Stomach smooth muscle (tissue), 2 donors: ENCODE measurements around the gene MAN1B1.

ENCODE experiments used
- H3K27ac ChIP-seq: one replicate; pipeline ENCODE4 v1.7.0; 2013; ENCODE audit warnings: mild to moderate bottlenecking, low read length, inconsistent platforms
- H3K27me3 ChIP-seq, 2 donors: one replicate each; pipeline ENCODE4 v1.7.0; 2013; ENCODE audit warnings: low read length in 2 of 2; ENCODE audit not compliant: insufficient read depth in 2 of 2, control insufficient read depth in 1 of 2
- H3K36me3 ChIP-seq, 2 donors: one replicate each; pipeline ENCODE4 v1.7.0; 2013; ENCODE audit warnings: low read length in 2 of 2; ENCODE audit not compliant: control insufficient read depth in 2 of 2, insufficient read depth in 2 of 2
- H3K4me1 ChIP-seq: one replicate; pipeline ENCODE4 v1.7.0; 2013; ENCODE audit warnings: low read length; ENCODE audit not compliant: control insufficient read depth, insufficient read depth
- H3K4me3 ChIP-seq, 2 donors: one replicate each; pipeline ENCODE4 v1.7.0; 2013; ENCODE audit warnings: low read length in 2 of 2
- H3K9ac ChIP-seq, 2 donors: one replicate each; pipeline ENCODE4 v1.7.0; 2013; ENCODE audit warnings: low read length in 2 of 2, mild to moderate bottlenecking in 1 of 2
- H3K9me3 ChIP-seq, 2 donors: one replicate each; pipeline ENCODE4 v1.7.0; 2013; ENCODE audit warnings: low read length in 2 of 2; ENCODE audit not compliant: control insufficient read depth in 2 of 2
- donor health status: healthy.
- donor health status: Pancreatic carcinoma.

Gene MAN1B1

GRCh38 chr9:137086531-137087408, at the start of gene MAN1B1:
Gene MAN1B1 (plus strand): TSS chr9:137086985. CDS start chr9:137087000, 15 bp downstream.
- H3K36me3 ChIP-seq = peaks cover 4 to 10% of the 10 kb centered on the region in 2 donors
- H3K9me3 ChIP-seq = no peaks in the 10 kb centered on the region
- peak within 1 kb of the TSS; percentile 69 to 75 for H3K9ac ChIP-seq
- peak within 1 kb of the TSS; percentile 82 for H3K4me3 ChIP-seq
- peaks cover 19% of the 10 kb centered on the region for H3K4me1 ChIP-seq
- H3K27ac ChIP-seq = peak within 1 kb of the TSS; percentile 82
- H3K27me3 ChIP-seq = peaks cover 0 to 4% of the 10 kb centered on the region in 2 donors

DNA sequence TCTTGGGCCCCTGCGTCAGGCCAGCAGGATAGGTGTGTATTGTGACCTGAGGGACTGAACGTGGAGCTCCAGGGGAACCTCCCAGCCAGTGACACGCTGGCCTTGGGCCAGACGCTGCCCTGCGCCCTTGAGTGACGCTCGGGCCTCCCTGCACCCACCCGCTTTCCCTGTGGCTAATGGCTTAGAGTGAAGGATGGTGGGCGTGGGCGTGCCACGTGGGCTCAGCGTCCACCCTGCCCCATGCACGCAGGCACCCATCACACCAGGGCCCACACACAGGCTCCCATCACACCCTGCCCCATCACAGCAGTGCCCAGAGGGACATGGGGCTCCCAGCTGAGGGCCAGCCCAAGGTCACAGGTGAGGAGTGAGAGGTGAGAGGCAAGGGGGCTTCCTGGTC, 49.8 kb upstream of the MAN1B1 start:
- no peaks in the 10 kb centered on the region for H3K9me3 ChIP-seq
- H3K27me3 ChIP-seq = peaks cover 0 to 7% of the 10 kb centered on the region in 2 donors
- no peak overlapping the region for H3K4me3 ChIP-seq
- H3K9ac ChIP-seq = no peak overlapping the region
- peaks cover 8 to 9% of the 10 kb centered on the region in 2 donors for H3K36me3 ChIP-seq
- peaks cover 8% of the 10 kb centered on the region for H3K4me1 ChIP-seq
- no peak overlapping the region for H3K27ac ChIP-seq

GRCh38 chr9:137037483-137037882, 49.3 kb upstream of the MAN1B1 start:
- H3K27me3 ChIP-seq = peaks cover 0 to 7% of the 10 kb centered on the region in 2 donors
- H3K36me3 ChIP-seq = peaks cover 8 to 9% of the 10 kb centered on the region in 2 donors
- H3K4me3 ChIP-seq = no peak overlapping the region
- H3K4me1 ChIP-seq = peaks cover 8% of the 10 kb centered on the region
- H3K27ac ChIP-seq = no peak overlapping the region
- H3K9ac ChIP-seq = no peak overlapping the region
- no peaks in the 10 kb centered on the region for H3K9me3 ChIP-seq

DNA sequence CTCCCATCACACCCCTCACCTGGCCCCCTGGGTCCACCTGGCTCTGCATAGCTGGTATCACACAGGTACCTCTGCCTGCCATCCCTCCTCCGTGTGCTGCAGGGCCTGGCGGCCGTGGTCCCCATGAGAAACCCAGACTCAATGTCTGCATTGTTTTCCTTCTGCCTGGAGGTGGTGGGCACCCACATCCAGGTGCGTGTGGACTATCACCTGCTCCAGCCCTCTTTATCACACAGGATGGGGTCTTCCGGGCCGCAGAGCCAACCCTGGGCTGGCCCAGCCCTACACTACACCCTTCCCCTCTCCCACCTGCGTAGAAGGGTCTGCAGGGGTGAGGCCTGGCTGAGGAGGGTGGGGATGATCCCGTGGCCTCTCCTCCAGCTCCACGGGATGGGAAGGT, 47.9 kb upstream of the MAN1B1 start:
- H3K4me3 ChIP-seq = no peak overlapping the region
- H3K4me1 ChIP-seq = peaks cover 8% of the 10 kb centered on the region
- H3K9ac ChIP-seq = no peak overlapping the region
- no peaks in the 10 kb centered on the region for H3K9me3 ChIP-seq
- H3K27ac ChIP-seq = no peak overlapping the region
- peaks cover 0 to 7% of the 10 kb centered on the region in 2 donors for H3K27me3 ChIP-seq
- peaks cover 8 to 9% of the 10 kb centered on the region in 2 donors for H3K36me3 ChIP-seq

- Histone ChIP-seq H3K4me3 (no peak overlapping the region), H3K27me3 (peaks cover 0 to 7% of the 10 kb centered on the region in 2 donors), H3K36me3 (peaks cover 8 to 9% of the 10 kb centered on the region in 2 donors), H3K4me1 (peaks cover 17% of the 10 kb centered on the region), H3K9me3 (no peaks in the 10 kb centered on the region), H3K27ac (no peak overlapping the region), H3K9ac (no peak overlapping the region)
Observed at GRCh38 chr9:137039611-137040366, 47.0 kb upstream of the MAN1B1 start.

DNA sequence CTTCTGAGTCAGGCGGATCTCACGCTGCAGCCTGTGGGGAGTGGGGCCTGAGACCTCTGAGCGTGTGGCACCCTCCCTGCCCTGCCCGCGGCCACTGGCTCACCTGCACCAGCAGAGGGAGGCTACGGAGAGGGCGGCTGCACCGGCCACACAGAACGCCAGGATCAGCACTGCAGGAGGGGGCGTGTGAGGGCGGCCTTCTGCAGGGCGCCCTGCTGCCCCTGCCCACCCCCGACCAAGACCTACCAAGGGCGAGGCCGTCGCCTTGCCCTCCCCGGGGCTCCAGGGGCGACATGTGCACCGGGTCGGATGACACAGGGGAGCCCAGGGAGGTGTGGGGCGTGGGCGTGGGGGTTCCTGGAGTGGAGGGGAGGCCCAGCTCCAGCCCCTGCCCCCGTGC, 46.2 kb upstream of the MAN1B1 start:
- Histone ChIP-seq H3K36me3 (peaks cover 8 to 9% of the 10 kb centered on the region in 2 donors), H3K9ac (no peak overlapping the region), H3K4me1 (peaks cover 16% of the 10 kb centered on the region), H3K27ac (no peak overlapping the region), H3K4me3 (no peak overlapping the region), H3K9me3 (no peaks in the 10 kb centered on the region), H3K27me3 (peaks cover 0 to 3% of the 10 kb centered on the region in 2 donors)

- Histone ChIP-seq H3K9me3 (no peaks in the 10 kb centered on the region), H3K27me3 (no peaks in the 10 kb centered on the region), H3K4me3 (no peak overlapping the region), H3K4me1 (peaks cover 18% of the 10 kb centered on the region), H3K27ac (no peak overlapping the region), H3K9ac (no peak overlapping the region), H3K36me3 (peaks cover 8 to 9% of the 10 kb centered on the region in 2 donors)
Observed at GRCh38 chr9:137041124-137041523, 45.7 kb upstream of the MAN1B1 start.

DNA sequence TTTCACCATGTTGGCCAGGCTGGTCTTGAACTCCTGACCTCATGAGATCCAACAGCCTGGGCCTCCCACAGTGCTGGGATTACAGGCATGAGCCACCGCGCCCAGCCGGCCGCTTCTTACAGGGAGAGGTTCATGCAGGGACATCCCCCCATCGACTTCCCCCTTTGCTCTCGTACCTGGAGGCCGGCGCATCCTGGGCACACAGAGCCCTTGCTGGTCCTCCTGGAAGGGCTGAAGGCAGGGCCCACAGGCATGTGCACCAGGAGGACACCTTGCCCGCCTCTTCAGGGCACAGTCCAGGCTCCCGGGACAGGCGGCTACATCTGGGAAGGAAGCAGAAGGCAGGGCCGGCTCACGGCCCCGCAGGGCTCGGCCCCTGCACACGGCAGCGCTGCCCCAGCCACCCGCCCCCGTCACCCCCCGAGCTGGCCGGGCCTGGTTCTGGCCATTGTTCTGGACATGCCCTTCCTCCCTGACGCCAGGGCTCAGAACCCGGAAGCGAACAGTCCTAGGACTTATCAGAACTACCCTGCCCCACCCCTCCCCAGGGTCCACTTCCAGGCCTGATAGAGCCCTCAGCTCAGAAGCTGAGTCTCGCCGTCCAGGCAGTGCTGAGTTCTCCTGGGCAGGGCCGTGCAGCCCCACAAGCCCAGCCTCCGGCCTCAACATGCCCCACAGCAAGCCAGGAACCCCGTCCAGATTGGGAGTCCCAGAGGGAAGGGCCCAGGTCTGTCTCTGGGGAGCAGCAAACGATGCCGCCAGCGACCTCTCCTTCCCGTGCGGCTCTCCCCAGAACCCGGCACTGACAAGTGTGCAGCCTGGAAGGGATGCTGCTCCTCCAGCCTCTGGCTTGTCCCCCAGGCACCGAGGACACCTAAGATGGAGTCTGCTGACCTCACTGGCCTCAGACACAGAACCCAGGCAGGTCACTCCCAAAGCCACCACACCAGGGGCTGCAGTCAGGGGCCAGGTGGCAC, 43.7 kb upstream of the MAN1B1 start:
- Histone ChIP-seq H3K27ac (peak overlapping the region; percentile 46), H3K9me3 (no peaks in the 10 kb centered on the region), H3K4me3 (peak overlapping the region in 1 of 2 donors; percentile 29), H3K36me3 (peaks cover 8 to 9% of the 10 kb centered on the region in 2 donors), H3K4me1 (peaks cover 25% of the 10 kb centered on the region), H3K9ac (no peak overlapping the region), H3K27me3 (peaks cover 9 to 10% of the 10 kb centered on the region in 2 donors)

DNA sequence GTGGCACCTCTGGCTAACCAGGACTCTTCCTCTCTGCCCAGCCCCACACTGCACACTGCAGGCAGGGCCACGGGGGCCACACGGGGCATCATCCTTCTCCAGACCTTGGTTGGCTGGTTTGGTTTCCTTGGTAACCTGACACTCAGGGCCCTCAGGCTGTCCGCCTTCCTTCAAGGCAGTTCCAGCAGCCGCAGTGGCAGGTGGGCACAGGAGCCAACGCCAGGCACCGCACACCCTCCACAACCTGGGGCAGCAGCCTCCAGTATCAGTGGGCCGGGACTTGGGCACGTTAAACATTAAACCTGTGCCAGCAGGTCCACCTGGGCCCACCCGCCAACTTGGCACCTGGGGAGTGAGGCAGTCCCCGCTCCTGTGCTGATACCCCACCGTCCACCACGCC, 42.7 kb upstream of the MAN1B1 start:
- Histone ChIP-seq H3K4me3 (peak overlapping the region in 1 of 2 donors; percentile 78), H3K27me3 (peaks cover 13 to 17% of the 10 kb centered on the region in 2 donors), H3K9ac (no peak overlapping the region), H3K36me3 (peaks cover 6 to 8% of the 10 kb centered on the region in 2 donors), H3K27ac (peak overlapping the region; percentile 46), H3K4me1 (peaks cover 27% of the 10 kb centered on the region), H3K9me3 (no peaks in the 10 kb centered on the region)
